Endothelial cell of umbilical vein (primary cell): Measurements from ENCODE around the gene ATP6V1E1.

Experiments used
- EZH2 ChIP-seq: IDR thresholded peaks from 2 replicates; pipeline ENCODE4 v1.6.1; 2012; ENCODE audit warnings: borderline replicate concordance, low read depth, mild to moderate bottlenecking, moderate library complexity, low read length, inconsistent platforms; ENCODE audit not compliant: severe bottlenecking
- MAX ChIP-seq: IDR thresholded peaks from 2 replicates; pipeline ENCODE4 v1.6.1; 2011; ENCODE audit not compliant: insufficient read depth, insufficient read length
- MYC ChIP-seq: IDR thresholded peaks from one replicate; pipeline ENCODE4 v1.6.1; 2011; ENCODE audit warnings: mild to moderate bottlenecking, low read depth, low read length
- POLR2A ChIP-seq: IDR thresholded peaks from 2 replicates; pipeline ENCODE4 v1.6.1; 2012; ENCODE audit warnings: low read depth, mild to moderate bottlenecking, control low read depth, low read length
- POLR2AphosphoS5 ChIP-seq: IDR thresholded peaks from 2 replicates; pipeline ENCODE4 v1.6.1; 2012; ENCODE audit warnings: low read depth, mild to moderate bottlenecking, control low read depth, low read length, moderate library complexity; ENCODE audit not compliant: insufficient read depth
- TF ChIP-seq, protein P1 (sequence below), 2 donors: IDR thresholded peaks; 1 replicate in 1 of 2; 2 replicates in 1 of 2; pipeline ENCODE4 v1.5.1; 2011; ENCODE audit warnings: low read length in 2 of 2, mild to moderate bottlenecking in 2 of 2, moderate library complexity in 2 of 2, control low read depth in 1 of 2, inconsistent platforms in 1 of 2, low read depth in 1 of 2; ENCODE audit not compliant: insufficient read depth in 1 of 2; ENCODE audit errors: extremely low read depth in 1 of 2

GRCh38 chr22:17601031-17601430 lies 27.5 kb downstream of the ATP6V1E1 start:
- no peak for TF ChIP-seq MAX
- TF ChIP-seq, protein P1, sequence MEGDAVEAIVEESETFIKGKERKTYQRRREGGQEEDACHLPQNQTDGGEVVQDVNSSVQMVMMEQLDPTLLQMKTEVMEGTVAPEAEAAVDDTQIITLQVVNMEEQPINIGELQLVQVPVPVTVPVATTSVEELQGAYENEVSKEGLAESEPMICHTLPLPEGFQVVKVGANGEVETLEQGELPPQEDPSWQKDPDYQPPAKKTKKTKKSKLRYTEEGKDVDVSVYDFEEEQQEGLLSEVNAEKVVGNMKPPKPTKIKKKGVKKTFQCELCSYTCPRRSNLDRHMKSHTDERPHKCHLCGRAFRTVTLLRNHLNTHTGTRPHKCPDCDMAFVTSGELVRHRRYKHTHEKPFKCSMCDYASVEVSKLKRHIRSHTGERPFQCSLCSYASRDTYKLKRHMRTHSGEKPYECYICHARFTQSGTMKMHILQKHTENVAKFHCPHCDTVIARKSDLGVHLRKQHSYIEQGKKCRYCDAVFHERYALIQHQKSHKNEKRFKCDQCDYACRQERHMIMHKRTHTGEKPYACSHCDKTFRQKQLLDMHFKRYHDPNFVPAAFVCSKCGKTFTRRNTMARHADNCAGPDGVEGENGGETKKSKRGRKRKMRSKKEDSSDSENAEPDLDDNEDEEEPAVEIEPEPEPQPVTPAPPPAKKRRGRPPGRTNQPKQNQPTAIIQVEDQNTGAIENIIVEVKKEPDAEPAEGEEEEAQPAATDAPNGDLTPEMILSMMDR (IDR thresholded peaks at IDR 0.05; ENCODE audit: extremely low read depth in 1 of 2, insufficient read depth in 1 of 2, low read depth in 1 of 2, low read length in 2 of 2): no peak
- no peak for TF ChIP-seq POLR2AphosphoS5
- no peak for TF ChIP-seq POLR2A
- no peak for TF ChIP-seq EZH2
- no peak for TF ChIP-seq MYC
